SJSA1 (cell line): ENCODE measurements around the gene LAD1. TPM values are rescaled to one million over a fixed set of nuclear protein-coding genes. Genes with fewer than 3 reads are reported as not detected.
A peak's percentile ranks its signal among the peaks of the same experiment; 100 is the strongest.

Experiments used
- DNase-seq, 2 experiments: peaks; one replicate each; pipeline ENCODE4 v3.0.0-alpha.2; 2015 to 2020; ENCODE audit warnings: low spot score in 2 of 2, low read depth in 1 of 2
- H3K27ac ChIP-seq: fragments of 250-450 bp; sonication (Bioruptor Pico); 2 replicates; pipeline ENCODE4 v1.5.1; 2020; ENCODE audit warnings: mild to moderate bottlenecking, moderate library complexity
- H3K27me3 ChIP-seq: fragments of 250-450 bp; sonication (Bioruptor Pico); replicated peaks from 2 replicates; pipeline ENCODE4 v1.5.1; 2020; ENCODE audit warnings: mild to moderate bottlenecking, moderate library complexity
- H3K36me3 ChIP-seq: fragments of 250-450 bp; sonication (Bioruptor Pico); 2 replicates; pipeline ENCODE4 v1.5.1; 2020; ENCODE audit warnings: mild to moderate bottlenecking
- H3K4me1 ChIP-seq: fragments of 250-450 bp; sonication (Bioruptor Pico); replicated peaks from 2 replicates; pipeline ENCODE4 v1.6.1; 2021; ENCODE audit warnings: mild to moderate bottlenecking
- H3K4me3 ChIP-seq: fragments of 250-450 bp; sonication (Bioruptor Pico); 2 replicates; pipeline ENCODE4 v1.5.1; 2020; ENCODE audit warnings: mild to moderate bottlenecking
- H3K9me3 ChIP-seq: fragments of 250-450 bp; sonication (Bioruptor Pico); replicated peaks from 2 replicates; pipeline ENCODE4 v1.5.1; 2020; ENCODE audit warnings: mild to moderate bottlenecking
- total RNA-seq: library from RNA; depleted of rRNA; stranded (reverse); fragments of >200 nt; shearing (Covaris generic); gene quantifications from 2 replicates; pipeline ENCODE4 v1.2.3, GENCODE V29; 2014

Gene LAD1
- total RNA-seq, 1 experiment from 2014 or later, result not detected

DNA sequence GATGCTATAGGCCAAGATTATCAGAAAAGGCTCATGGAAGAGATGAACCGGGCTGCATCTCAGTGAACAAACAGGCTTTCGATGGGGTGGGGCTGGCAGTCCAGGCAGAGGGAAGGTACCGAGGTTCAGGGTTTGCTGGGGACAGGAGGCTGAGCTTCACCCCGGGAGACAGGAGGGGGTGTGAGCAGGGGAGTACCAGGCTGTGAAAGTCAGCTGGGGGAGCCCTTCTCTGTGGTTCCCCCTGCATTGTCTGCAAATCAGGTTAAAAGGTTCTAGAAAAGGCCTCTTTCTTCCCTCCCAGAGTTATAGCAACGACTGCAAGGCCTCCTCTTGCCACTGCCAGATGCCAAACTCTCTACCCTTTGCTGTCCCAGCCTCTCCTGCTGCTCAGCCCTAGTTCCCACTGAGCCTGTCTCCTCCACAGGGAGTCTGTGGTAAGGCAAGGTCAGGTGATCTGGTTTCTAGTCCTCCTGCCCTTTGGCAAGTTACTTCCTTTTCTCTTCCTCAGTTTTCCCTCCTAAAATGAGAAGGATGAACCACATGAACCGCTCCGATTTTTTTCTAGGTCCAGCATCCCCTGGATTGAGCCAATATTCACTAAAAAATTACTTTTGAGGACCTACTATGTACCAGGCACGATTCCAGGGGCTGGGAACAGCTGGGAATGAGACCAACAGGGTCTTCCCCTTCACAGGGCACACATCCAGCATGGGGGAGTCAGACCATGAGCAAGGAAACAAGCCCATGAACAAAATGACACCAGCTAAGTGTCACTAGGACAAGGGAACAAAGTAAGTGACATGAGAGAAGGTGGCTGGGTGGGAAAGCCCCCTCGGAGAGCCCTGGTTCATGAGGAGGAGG is 7.2 kb downstream of the LAD1 start:
- no peak overlapping the region for H3K4me3 ChIP-seq
- no peaks in the 10 kb centered on the region for H3K4me1 ChIP-seq
- no peak overlapping the region for H3K27ac ChIP-seq
- H3K27me3 ChIP-seq, result peaks cover 11% of the 10 kb centered on the region
- no peaks in the 10 kb centered on the region for H3K36me3 ChIP-seq
- no peaks in the 10 kb centered on the region for H3K9me3 ChIP-seq
- no peak for DNase-seq

DNA sequence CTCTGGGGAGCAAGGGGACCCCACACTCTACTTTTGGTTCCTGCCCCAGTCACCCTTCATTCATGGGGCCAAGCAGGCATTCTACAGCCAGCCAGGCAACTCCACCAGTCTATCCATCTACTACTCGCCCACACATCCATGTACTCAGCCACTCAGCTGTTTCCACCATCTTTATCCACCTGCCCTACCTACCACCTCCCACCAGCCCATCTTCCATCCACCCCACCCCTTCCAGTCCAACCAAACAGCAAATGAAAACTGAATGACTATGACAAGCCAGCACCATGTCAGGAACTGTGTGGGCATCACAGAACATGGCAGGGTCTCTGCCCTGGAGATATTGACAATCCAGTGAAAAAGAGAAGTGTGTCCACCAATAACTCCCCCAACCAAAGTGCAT is 7.9 kb downstream of the LAD1 start:
- Histone ChIP-seq H3K9me3 (no peaks in the 10 kb centered on the region), H3K4me1 (no peaks in the 10 kb centered on the region), H3K36me3 (no peaks in the 10 kb centered on the region), H3K27me3 (peaks cover 11% of the 10 kb centered on the region), H3K4me3 (no peak overlapping the region), H3K27ac (no peak overlapping the region)
- no peak for DNase-seq

DNA sequence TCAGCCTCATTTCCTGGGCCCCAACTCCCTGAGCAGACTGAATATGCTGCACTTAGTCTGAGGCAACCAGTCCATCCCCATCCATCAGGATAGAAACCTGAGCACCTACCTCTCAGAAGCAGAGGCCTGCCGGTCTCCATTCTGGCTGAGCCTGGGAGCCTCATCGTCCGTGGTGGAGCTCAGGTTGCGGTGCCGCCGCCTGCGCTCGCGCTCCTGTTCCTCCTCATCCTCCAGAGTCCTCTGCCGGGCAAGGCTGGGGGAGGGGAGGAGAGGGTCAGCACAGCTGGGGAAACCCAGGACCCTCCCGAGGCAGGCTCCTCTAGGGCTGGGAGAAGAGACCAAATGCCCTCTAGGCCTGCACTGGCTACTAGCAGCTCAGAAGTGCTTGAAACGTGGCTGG is 10.1 kb downstream of the LAD1 start:
- DNase-seq, result no peak

DNA sequence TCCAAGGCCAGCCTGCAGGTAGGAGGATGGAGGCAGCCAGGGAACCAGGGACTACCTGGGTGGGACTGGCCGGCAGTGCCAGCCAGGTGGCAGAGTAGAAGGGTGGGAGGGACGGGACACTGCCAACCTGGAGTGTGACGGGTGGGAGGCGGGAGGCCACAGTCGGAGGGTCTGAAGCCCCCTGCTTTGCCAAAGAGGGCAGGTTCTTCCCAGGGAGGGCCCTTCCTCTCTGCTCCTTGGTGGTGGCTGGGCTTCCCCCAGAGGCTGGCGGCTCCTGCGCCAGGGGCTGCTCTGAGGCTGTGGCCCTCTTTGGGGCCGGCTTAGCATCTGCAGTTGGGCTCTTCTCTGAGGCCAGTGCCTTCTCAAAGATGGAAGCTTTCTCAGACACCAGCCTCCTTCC is 12.9 kb downstream of the LAD1 start:
- Histone ChIP-seq H3K4me1 (peaks cover 9% of the 10 kb centered on the region; the same call in 1 of the 2 replicates), H3K27me3 (no peaks in the 10 kb centered on the region), H3K27ac (no peak overlapping the region), H3K4me3 (no peak overlapping the region), H3K9me3 (no peaks in the 10 kb centered on the region), H3K36me3 (no peaks in the 10 kb centered on the region)
- no peak for DNase-seq

More for the DNA sequence above, 10.1 kb downstream of the LAD1 start:
- H3K4me1 ChIP-seq, result peaks cover 6% of the 10 kb centered on the region; the same call in 1 of the 2 replicates
- H3K27me3 ChIP-seq, result peaks cover 7% of the 10 kb centered on the region
- H3K27ac ChIP-seq, result no peak overlapping the region
- H3K4me3 ChIP-seq, result no peak overlapping the region
- no peaks in the 10 kb centered on the region for H3K9me3 ChIP-seq
- H3K36me3 ChIP-seq, result no peaks in the 10 kb centered on the region

DNA sequence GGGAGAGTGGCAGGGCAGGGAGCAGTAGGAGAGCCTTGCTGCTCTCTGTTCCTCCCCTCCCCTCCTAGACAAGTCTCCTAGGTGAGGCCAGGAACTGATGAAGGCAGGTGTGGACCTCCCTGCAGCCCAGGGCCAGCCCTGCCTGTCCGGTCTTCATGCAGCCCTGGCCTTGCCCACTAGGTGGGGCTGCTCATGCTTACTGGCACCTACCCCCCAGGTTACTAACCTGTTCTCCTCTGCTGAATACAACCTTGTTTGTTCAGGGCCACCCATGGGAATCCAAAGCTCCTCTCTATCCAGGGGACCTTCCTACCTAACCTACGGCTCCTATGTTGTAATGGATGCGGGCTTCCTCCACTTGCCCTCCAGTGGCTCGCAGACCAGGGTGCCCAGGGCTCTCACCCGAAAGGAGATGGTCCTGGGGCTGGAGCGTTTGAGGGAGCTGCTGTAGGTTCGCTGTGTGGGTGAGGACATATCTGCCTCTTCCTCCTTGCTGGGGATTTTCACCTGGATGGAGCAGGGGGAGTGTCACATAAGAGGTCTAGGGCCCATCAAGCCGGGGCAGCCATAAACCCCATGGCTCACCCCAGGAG is 13.7 kb downstream of the LAD1 start:
- no peaks in the 10 kb centered on the region for H3K9me3 ChIP-seq
- H3K4me3 ChIP-seq, result no peak overlapping the region
- H3K4me1 ChIP-seq, result peaks cover 9% of the 10 kb centered on the region; the same call in 1 of the 2 replicates
- no peaks in the 10 kb centered on the region for H3K27me3 ChIP-seq
- no peak overlapping the region for H3K27ac ChIP-seq
- DNase-seq, result no peak
- H3K36me3 ChIP-seq, result no peaks in the 10 kb centered on the region

DNA sequence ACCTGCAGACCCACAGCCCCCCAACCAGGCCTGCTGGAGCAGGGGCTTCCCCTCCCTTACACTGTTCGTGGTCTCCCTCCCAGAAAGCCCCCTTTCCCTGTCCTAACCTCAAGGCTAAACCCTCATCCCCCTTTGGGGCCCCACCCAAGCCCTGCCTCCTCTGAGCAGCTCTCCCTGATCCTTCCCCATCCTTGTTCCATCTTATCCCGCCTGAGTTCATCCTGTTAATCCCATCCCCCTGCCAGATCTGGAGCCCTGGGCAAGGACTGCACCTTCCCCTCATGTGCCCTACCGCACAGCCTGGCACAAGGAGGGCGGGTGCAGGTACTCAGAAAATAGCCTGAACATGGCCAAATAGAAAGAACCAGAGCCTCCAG is 14.7 kb downstream of the LAD1 start:
- H3K27ac ChIP-seq, result no peak overlapping the region
- no peaks in the 10 kb centered on the region for H3K9me3 ChIP-seq
- no peak overlapping the region for H3K4me3 ChIP-seq
- H3K36me3 ChIP-seq, result no peaks in the 10 kb centered on the region
- peaks cover 9% of the 10 kb centered on the region; the same call in 1 of the 2 replicates for H3K4me1 ChIP-seq
- no peaks in the 10 kb centered on the region for H3K27me3 ChIP-seq
- no peak for DNase-seq

DNA sequence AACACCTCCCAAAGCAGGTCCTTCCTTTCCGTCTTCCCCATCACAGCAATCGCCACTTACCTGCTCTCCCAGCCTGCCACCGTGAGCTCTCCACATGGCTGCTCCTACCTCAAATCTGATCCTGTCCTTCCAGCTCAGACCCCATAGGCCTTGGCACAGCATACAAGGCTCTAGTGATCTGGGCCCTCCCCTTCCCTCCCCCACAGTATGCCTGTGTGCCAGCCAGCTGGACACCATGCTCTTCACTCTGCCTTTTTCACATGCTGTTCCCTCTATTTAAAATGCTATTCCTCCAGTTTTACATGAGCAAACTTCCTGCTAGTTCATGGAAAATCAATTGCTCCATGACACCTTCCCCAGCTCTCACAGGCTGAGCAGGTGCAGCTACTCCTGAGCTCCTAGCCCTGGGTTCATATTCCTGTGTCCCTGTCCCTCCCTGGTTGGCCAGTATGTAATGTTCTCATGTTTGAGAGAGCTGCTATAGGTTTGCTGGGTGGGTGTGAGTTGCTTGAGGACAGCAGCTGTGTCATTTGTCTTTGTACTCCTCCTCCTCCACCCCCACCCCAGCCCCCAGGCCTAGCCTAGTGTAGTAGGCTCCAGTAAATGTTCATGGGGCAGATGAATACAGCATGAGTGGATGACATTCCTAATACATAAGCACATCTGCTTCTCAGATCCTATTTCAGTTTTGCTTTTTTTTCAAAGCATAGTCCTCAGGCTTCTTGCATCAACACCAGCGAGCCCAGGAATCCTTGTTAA is 15.3 kb downstream of the LAD1 start:
- DNase-seq, result peak in 1 of 2 experiments; percentile 21
- Histone ChIP-seq H3K4me3 (no peak overlapping the region), H3K27ac (no peak overlapping the region), H3K4me1 (peaks cover 9% of the 10 kb centered on the region; the same call in 1 of the 2 replicates), H3K36me3 (no peaks in the 10 kb centered on the region), H3K27me3 (no peaks in the 10 kb centered on the region), H3K9me3 (no peaks in the 10 kb centered on the region)

DNA sequence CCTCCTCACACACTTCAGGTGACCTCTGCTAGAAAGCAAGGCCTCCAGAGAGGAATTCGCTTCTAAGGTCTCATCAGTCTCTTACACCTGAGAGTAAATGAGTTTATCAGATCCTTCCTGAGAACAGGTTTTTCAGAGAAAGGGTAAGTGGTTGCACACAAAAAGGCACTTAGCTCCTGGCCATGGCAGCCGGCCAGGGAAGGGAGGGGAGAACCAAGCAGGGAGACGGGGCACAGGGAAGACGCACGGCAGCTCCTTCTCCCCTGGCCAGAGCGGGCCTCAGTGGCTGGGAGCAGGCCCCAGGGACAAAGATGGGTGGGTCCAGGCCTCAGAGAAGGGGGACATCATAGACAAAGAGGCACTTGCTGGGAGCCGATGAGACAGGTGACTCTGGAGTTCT is 18.0 kb downstream of the LAD1 start:
- Histone ChIP-seq H3K4me3 (no peak overlapping the region), H3K27me3 (peaks cover 3% of the 10 kb centered on the region), H3K36me3 (no peaks in the 10 kb centered on the region), H3K9me3 (no peaks in the 10 kb centered on the region), H3K27ac (no peak overlapping the region), H3K4me1 (peaks cover 9% of the 10 kb centered on the region; the same call in 1 of the 2 replicates)
- DNase-seq, result no peak

DNA sequence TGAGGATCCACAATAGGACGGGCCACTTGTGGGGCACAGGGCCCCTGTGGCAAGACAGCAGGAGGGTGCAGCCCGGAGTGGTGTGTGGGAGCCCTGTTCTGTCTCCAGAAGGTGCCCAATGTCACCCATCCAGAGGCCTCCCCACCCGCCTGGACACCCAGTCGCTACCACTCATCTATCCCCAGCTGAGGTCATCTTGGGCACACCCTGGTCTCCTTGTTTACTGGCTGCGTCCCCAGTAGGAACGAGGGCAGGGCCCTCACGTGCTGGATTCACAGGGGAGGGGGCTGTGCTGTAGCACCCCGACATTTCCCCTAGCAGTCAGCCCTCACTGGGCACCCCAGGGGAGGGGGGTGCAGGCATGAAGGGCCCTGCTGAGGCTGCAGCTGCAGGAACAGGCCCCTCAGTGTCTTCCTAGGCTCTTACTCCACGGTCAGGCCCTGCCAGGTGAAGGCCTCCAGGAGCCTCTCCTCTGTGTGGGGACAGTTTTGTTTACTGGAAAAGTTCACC is 19.3 kb downstream of the LAD1 start:
- no peak for DNase-seq
- no peak overlapping the region for H3K4me3 ChIP-seq
- H3K27me3 ChIP-seq, result peaks cover 6% of the 10 kb centered on the region
- no peaks in the 10 kb centered on the region for H3K36me3 ChIP-seq
- H3K9me3 ChIP-seq, result no peaks in the 10 kb centered on the region
- no peak overlapping the region for H3K27ac ChIP-seq
- peaks cover 9% of the 10 kb centered on the region; the same call in 1 of the 2 replicates for H3K4me1 ChIP-seq

DNA sequence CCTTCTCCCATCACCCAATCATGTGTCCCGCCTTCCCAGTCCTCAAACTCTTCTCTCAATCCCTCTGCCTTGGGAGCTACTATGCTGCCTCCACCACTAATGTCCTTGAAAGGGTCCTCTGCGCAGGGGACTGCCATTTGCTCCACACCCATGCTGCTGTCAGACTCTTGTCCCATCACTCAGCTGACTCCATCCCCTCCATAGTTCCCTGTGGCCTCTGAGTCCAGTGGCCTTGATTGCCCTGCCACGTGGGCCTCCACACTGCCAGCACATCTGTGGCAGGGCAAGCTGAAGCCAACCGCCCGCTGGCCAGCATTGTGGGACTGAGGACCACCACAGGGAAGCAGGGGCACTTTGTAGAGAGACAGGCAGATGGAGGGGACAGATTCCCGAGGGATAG is 20.3 kb downstream of the LAD1 start:
- Histone ChIP-seq H3K27me3 (peaks cover 12% of the 10 kb centered on the region), H3K9me3 (no peaks in the 10 kb centered on the region), H3K36me3 (no peaks in the 10 kb centered on the region), H3K4me3 (no peak overlapping the region), H3K4me1 (no peaks in the 10 kb centered on the region), H3K27ac (no peak overlapping the region)
- no peak for DNase-seq

DNA sequence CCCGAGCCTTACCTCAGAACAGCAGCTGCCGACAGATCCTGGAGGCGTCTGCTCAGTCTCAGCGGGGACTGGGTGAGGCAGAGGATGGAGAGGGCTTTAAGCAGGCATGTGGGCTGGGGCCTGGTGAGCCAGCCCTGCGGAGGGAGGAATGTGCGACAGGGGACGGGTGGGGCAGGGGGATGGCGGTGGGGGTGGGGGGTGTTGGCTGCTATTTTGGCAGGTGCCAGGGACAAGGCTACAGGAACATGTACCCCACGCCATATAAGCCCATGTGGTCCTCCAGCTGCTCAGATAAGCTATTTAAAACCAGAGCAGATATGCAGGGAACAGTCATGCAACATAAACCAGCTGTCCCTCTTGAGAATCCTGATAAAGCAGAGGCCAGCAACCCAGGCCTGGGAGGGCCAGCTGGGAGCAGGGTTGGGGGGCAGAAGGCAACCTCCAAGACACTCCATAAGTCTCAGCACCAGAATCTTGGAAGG is 21.5 kb downstream of the LAD1 start, which contains the start of gene TNNT2:
Gene TNNT2 (minus strand): TSS at position 70 of the 482 bp plus-strand sequence. CDS start 4,426 bp downstream, outside the sequence.
- no peaks in the 10 kb centered on the region for H3K36me3 ChIP-seq
- DNase-seq, result no peak
- H3K4me3 ChIP-seq, result no peak within 1 kb of the TSS
- no peaks in the 10 kb centered on the region for H3K9me3 ChIP-seq
- no peaks in the 10 kb centered on the region for H3K4me1 ChIP-seq
- H3K27me3 ChIP-seq, result peaks cover 17% of the 10 kb centered on the region
- H3K27ac ChIP-seq, result no peak within 1 kb of the TSS

DNA sequence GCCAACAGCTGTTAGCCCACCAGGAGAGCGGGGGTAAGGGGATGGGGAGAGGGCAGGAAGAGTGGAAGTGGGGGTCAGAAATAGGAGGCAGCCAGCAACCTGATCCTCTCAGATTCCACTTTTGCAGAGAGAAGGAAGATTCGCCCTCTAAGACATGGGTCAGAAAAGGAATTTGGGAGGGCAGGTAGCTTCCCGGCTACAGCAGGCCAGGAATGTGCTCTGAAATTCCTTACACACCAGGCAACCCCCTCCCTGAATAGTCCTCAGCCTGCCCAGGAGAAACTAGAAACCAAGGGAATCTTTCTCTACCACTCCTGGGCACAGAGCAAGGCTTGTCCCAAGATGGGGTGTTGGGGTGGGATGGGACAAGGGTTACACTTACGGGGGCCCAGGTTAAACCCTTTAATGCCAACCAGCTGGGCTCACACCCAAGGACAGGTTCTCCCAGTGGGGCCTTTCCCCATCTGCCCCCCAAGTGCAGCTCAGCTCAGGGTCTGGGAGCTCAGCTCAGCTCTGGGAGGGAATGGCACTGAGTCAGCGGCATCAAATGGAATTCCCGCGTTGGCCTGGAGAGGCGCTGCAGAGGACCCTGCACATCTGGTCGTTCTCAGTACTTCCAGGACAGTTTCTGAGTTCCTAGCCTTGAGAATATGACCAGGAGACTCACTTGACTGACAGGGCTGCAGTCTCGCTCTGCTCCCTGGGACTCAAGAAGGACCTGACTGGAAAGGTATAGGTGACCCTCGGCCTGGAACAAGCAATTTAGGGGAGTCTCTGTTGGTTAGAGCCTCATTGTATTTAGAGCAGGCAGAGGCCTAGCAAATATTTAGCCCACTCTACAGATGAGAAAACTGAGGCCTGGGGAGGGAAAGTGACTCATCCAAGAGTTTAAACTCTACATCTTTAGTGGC is 22.4 kb downstream of the LAD1 start:
- no peaks in the 10 kb centered on the region for H3K36me3 ChIP-seq
- H3K27me3 ChIP-seq, result peaks cover 26% of the 10 kb centered on the region
- H3K27ac ChIP-seq, result no peak overlapping the region
- H3K4me1 ChIP-seq, result no peaks in the 10 kb centered on the region
- DNase-seq, result no peak
- H3K4me3 ChIP-seq, result no peak overlapping the region
- H3K9me3 ChIP-seq, result no peaks in the 10 kb centered on the region

DNA sequence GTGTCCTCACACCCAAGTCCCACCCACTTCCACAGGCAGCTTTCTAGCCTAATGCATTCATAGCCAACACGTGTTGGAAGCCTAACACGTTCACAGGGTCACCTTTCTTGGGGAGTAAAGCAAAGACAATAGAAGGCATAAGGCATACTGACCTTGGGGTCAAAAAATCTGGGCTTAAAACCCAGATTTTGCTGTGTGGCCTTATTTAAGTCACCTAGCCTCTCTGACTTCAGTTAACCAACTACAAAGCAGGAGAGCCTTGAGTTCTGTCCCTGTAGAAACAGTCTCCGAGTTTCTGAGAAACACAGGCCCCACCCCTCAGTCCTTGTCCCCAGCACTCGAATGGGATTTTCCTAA is 23.0 kb downstream of the LAD1 start:
- Histone ChIP-seq H3K27ac (no peak overlapping the region), H3K9me3 (no peaks in the 10 kb centered on the region), H3K4me3 (no peak overlapping the region), H3K4me1 (no peaks in the 10 kb centered on the region), H3K27me3 (peaks cover 32% of the 10 kb centered on the region), H3K36me3 (no peaks in the 10 kb centered on the region)
- DNase-seq, result no peak
